DOHH2 (cell line): Measurements from ENCODE around the gene ABCC9.

Source experiments
- CTCF ChIP-seq: fragments of 200-600 bp; sonication (generic); IDR thresholded peaks from one replicate; pipeline ENCODE4 v1.5.1; 2014; ENCODE audit warnings: antibody characterized with exemption, mild to moderate bottlenecking, low read depth, low read length; ENCODE audit not compliant: poor library complexity, severe bottlenecking
- EZH2phosphoT487 ChIP-seq: fragments of 200-600 bp; sonication (generic); IDR thresholded peaks from 2 replicates; pipeline ENCODE4 v1.6.1; 2017; ENCODE audit warnings: borderline replicate concordance, mild to moderate bottlenecking, antibody characterized with exemption, low read length, moderate library complexity, mixed read lengths

DNA sequence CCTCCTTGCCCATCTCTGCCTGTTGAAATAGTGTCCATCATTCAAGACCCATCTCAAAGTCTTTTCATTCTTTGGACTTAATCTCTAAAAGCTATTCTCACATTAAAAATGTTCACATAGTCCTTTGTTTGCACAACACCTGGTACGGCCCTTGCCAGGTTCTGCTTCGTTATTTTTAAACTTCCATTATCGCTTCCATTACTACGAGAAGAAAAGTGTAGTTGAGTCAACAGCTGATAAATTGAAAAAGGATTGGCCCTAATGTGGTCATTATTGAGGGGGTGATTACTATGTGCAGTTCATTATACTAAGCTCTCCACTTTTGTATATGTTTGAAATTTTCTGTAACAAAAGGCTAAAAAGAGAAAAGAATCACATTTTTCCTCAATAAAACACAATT lies 184.5 kb downstream of the ABCC9 start:
- no peak for TF ChIP-seq CTCF
- TF ChIP-seq EZH2phosphoT487 = no peak
